ENCODE data around the gene ZNF592.

The ZNF592 gene

GRCh38 chr15:84829428-84829827, 81.0 kb downstream of the ZNF592 start:
- no peak for TF ChIP-seq ZNF274 (IDR thresholded peaks at IDR 0.05; ENCODE audit: low read depth, low read length)
- no peak overlapping the region for H3K4me3 ChIP-seq (ENCODE audit: low read length)

- no peak overlapping the region for H3K4me3 ChIP-seq (ENCODE audit: low read length)
- no peak for TF ChIP-seq ZNF274 (IDR thresholded peaks at IDR 0.05; ENCODE audit: low read depth, low read length)
Measured at GRCh38 chr15:84830036-84830435, 81.6 kb downstream of the ZNF592 start.

- H3K4me3 ChIP-seq (ENCODE audit: low read length) = no peak overlapping the region
- no peak for TF ChIP-seq ZNF274 (IDR thresholded peaks at IDR 0.05; ENCODE audit: low read depth, low read length)
Measured at GRCh38 chr15:84831028-84831427, 82.6 kb downstream of the ZNF592 start.

GRCh38 chr15:84831613-84832012, 83.2 kb downstream of the ZNF592 start:
- no peak for TF ChIP-seq ZNF274 (IDR thresholded peaks at IDR 0.05; ENCODE audit: low read depth, low read length)

GRCh38 chr15:84832448-84833040, 84.2 kb downstream of the ZNF592 start:
- TF ChIP-seq ZNF274 (IDR thresholded peaks at IDR 0.05; ENCODE audit: low read depth, low read length) = no peak
- H3K4me3 ChIP-seq (ENCODE audit: low read length) = no peak overlapping the region

More at GRCh38 chr15:84831613-84832012, 83.2 kb downstream of the ZNF592 start:
- no peak overlapping the region for H3K4me3 ChIP-seq (ENCODE audit: low read length)

GRCh38 chr15:84833447-84834228, 85.2 kb downstream of the ZNF592 start:
- TF ChIP-seq ZNF274 (IDR thresholded peaks at IDR 0.05; ENCODE audit: low read depth, low read length) = no peak
- no peak overlapping the region for H3K4me3 ChIP-seq (ENCODE audit: low read length)

- no peak overlapping the region for H3K4me3 ChIP-seq (ENCODE audit: low read length)
- no peak for TF ChIP-seq ZNF274 (IDR thresholded peaks at IDR 0.05; ENCODE audit: low read depth, low read length)
Measured at GRCh38 chr15:84834229-84834955, 86.0 kb downstream of the ZNF592 start.

GRCh38 chr15:84834969-84835368, 86.6 kb downstream of the ZNF592 start:
- TF ChIP-seq ZNF274 (IDR thresholded peaks at IDR 0.05; ENCODE audit: low read depth, low read length) = no peak
- no peak overlapping the region for H3K4me3 ChIP-seq (ENCODE audit: low read length)

GRCh38 chr15:84835661-84836337, 87.4 kb downstream of the ZNF592 start:
- no peak for TF ChIP-seq ZNF274 (IDR thresholded peaks at IDR 0.05; ENCODE audit: low read depth, low read length)
- no peak overlapping the region for H3K4me3 ChIP-seq (ENCODE audit: low read length)

GRCh38 chr15:84836844-84837243, 88.5 kb downstream of the ZNF592 start:
- no peak for TF ChIP-seq ZNF274 (IDR thresholded peaks at IDR 0.05; ENCODE audit: low read depth, low read length)
- H3K4me3 ChIP-seq (ENCODE audit: low read length) = no peak overlapping the region

GRCh38 chr15:84839714-84840113, 91.3 kb downstream of the ZNF592 start:
- no peak for TF ChIP-seq ZNF274 (IDR thresholded peaks at IDR 0.05; ENCODE audit: low read depth, low read length)

GRCh38 chr15:84840255-84840654, 91.9 kb downstream of the ZNF592 start:
- no peak overlapping the region for H3K4me3 ChIP-seq (ENCODE audit: low read length)
- no peak for TF ChIP-seq ZNF274 (IDR thresholded peaks at IDR 0.05; ENCODE audit: low read depth, low read length)

More at GRCh38 chr15:84839714-84840113, 91.3 kb downstream of the ZNF592 start:
- no peak overlapping the region for H3K4me3 ChIP-seq (ENCODE audit: low read length)

- no peak for TF ChIP-seq ZNF274 (IDR thresholded peaks at IDR 0.05; ENCODE audit: low read depth, low read length)
- H3K4me3 ChIP-seq (ENCODE audit: low read length) = no peak overlapping the region
Measured at GRCh38 chr15:84840741-84841429, 92.5 kb downstream of the ZNF592 start.

GRCh38 chr15:84842781-84843180, 94.4 kb downstream of the ZNF592 start:
- TF ChIP-seq ZNF274 (IDR thresholded peaks at IDR 0.05; ENCODE audit: low read depth, low read length) = no peak
- H3K4me3 ChIP-seq (ENCODE audit: low read length) = no peak overlapping the region

Measured in GM08714 (cell line).